H9 (cell line): Measurements from ENCODE around the gene ANKRD12. TPM values are rescaled to one million over a fixed set of nuclear protein-coding genes. Genes with fewer than 3 reads are reported as not detected.

Experiments
- DNase-seq: peaks from one replicate; pipeline ENCODE4 v3.0.0-alpha.2; 2017
- H2AFZ ChIP-seq: one replicate; pipeline ENCODE4 v1.6.1; 2013; ENCODE audit warnings: mild to moderate bottlenecking, low read length, control low read depth, moderate library complexity
- H2AK5ac ChIP-seq: 2 replicates; pipeline ENCODE4 v1.6.1; 2013; ENCODE audit warnings: low read length, control low read depth, mixed read lengths; ENCODE audit not compliant: insufficient read length
- H2BK120ac ChIP-seq: one replicate; pipeline ENCODE4 v1.6.1; 2013; ENCODE audit warnings: low read depth, mild to moderate bottlenecking, low read length, control low read depth, inconsistent platforms; ENCODE audit not compliant: poor library complexity, severe bottlenecking
- H2BK12ac ChIP-seq: 2 replicates; pipeline ENCODE4 v1.6.1; 2013; ENCODE audit warnings: low read length, control low read depth, mixed read lengths, low read depth; ENCODE audit not compliant: insufficient read length
- H2BK15ac ChIP-seq: 2 replicates; pipeline ENCODE4 v1.6.1; 2013; ENCODE audit warnings: low read depth, low read length, control low read depth
- H2BK20ac ChIP-seq: one replicate; pipeline ENCODE4 v1.6.1; 2013; ENCODE audit warnings: low read depth, mild to moderate bottlenecking, low read length, control low read depth, inconsistent platforms; ENCODE audit not compliant: poor library complexity, severe bottlenecking
- H2BK5ac ChIP-seq: 2 replicates; pipeline ENCODE4 v1.6.1; 2013; ENCODE audit warnings: low read length, control low read depth, mixed read lengths; ENCODE audit not compliant: insufficient read length
- H3K14ac ChIP-seq: 2 replicates; pipeline ENCODE4 v1.6.1; 2013; ENCODE audit warnings: low read length, control low read depth; ENCODE audit not compliant: insufficient read depth
- H3K18ac ChIP-seq: 2 replicates; pipeline ENCODE4 v1.6.1; 2013; ENCODE audit warnings: low read depth, mild to moderate bottlenecking, mixed read lengths, low read length, control low read depth; ENCODE audit not compliant: insufficient read length
- H3K23ac ChIP-seq: 2 replicates; pipeline ENCODE4 v1.6.1; 2013; ENCODE audit warnings: low read length, control low read depth, mixed read lengths, low read depth; ENCODE audit not compliant: insufficient read length
- H3K23me2 ChIP-seq: 2 replicates; pipeline ENCODE4 v1.6.1; 2013; ENCODE audit warnings: low read depth, mild to moderate bottlenecking, mixed read lengths, low read length, control low read depth; ENCODE audit not compliant: insufficient read length, poor library complexity, severe bottlenecking
- H3K27ac ChIP-seq: 2 replicates; pipeline ENCODE4 v1.5.1; 2013; ENCODE audit warnings: low read length, control low read depth, mixed read lengths, low read depth; ENCODE audit not compliant: insufficient read length
- H3K27me3 ChIP-seq: 2 replicates; pipeline ENCODE4 v1.6.1; 2013; ENCODE audit warnings: low read length, control low read depth, inconsistent platforms; ENCODE audit not compliant: insufficient read depth
- H3K4ac ChIP-seq: 2 replicates; pipeline ENCODE4 v1.6.1; 2013; ENCODE audit warnings: low read depth, mild to moderate bottlenecking, control low read depth, inconsistent platforms, low read length, moderate library complexity
- H3K4me1 ChIP-seq: 2 replicates; pipeline ENCODE4 v1.6.1; 2013; ENCODE audit warnings: low read length, control low read depth, inconsistent platforms; ENCODE audit not compliant: insufficient read depth
- H3K4me2 ChIP-seq: 2 replicates; pipeline ENCODE4 v1.6.1; 2013; ENCODE audit warnings: low read length, control low read depth, mixed read lengths; ENCODE audit not compliant: insufficient read length, insufficient read depth
- H3K56ac ChIP-seq: 2 replicates; pipeline ENCODE4 v1.6.1; 2013; ENCODE audit warnings: low read depth, mild to moderate bottlenecking, mixed read lengths, low read length, control low read depth; ENCODE audit not compliant: insufficient read length
- H3K79me1 ChIP-seq: 2 replicates; pipeline ENCODE4 v1.6.1; 2013; ENCODE audit warnings: low read depth, mild to moderate bottlenecking, moderate library complexity, low read length, control low read depth, inconsistent platforms; ENCODE audit not compliant: insufficient read depth, poor library complexity, severe bottlenecking
- H3K79me2 ChIP-seq: 2 replicates; pipeline ENCODE4 v1.6.1; 2013; ENCODE audit warnings: low read length, control low read depth, inconsistent platforms; ENCODE audit not compliant: insufficient read depth
- H3K9ac ChIP-seq: 2 replicates; pipeline ENCODE4 v1.6.1; 2013; ENCODE audit warnings: low read length, control low read depth, mixed read lengths; ENCODE audit not compliant: insufficient read length; ENCODE audit errors: extremely low read depth
- H3K9me3 ChIP-seq: one replicate; pipeline ENCODE4 v1.6.1; 2013; ENCODE audit warnings: low read depth, low read length, inconsistent platforms; ENCODE audit not compliant: control insufficient read depth
- H3T11ph ChIP-seq: one replicate; pipeline ENCODE4 v1.6.1; 2013; ENCODE audit warnings: mild to moderate bottlenecking, low read length, control low read depth, inconsistent platforms
- H4K20me1 ChIP-seq: one replicate; pipeline ENCODE4 v1.6.1; 2013; ENCODE audit not compliant: control insufficient read depth, insufficient read length, insufficient read depth
- H4K5ac ChIP-seq: 2 replicates; pipeline ENCODE4 v1.6.1; 2013; ENCODE audit warnings: low read depth, mild to moderate bottlenecking, mixed read lengths, low read length, control low read depth; ENCODE audit not compliant: insufficient read length
- H4K8ac ChIP-seq: replicated peaks from 2 replicates; pipeline ENCODE4 v1.6.1; 2013; ENCODE audit warnings: low read length, control low read depth, mixed read lengths, low read depth; ENCODE audit not compliant: insufficient read length
- H4K91ac ChIP-seq: 2 replicates; pipeline ENCODE4 v1.6.1; 2013; ENCODE audit warnings: low read depth, mild to moderate bottlenecking, moderate library complexity, mixed read lengths, low read length, control low read depth; ENCODE audit not compliant: insufficient read length
- H3K27ac Mint-ChIP-seq, 3 experiments: 2 replicates in 2 of 3; 3 replicates in 1 of 3; pipeline ENCODE4 v1.8.0; 2020 to 2021; ENCODE audit warnings: mixed read lengths in 3 of 3, mild to moderate bottlenecking in 1 of 3, moderate library complexity in 1 of 3
- H3K27me3 Mint-ChIP-seq: 2 replicates; pipeline ENCODE4 v1.8.0; 2021; ENCODE audit warnings: low read depth, mild to moderate bottlenecking, moderate library complexity, mixed read lengths
- H3K36me3 Mint-ChIP-seq, 3 experiments: 2 replicates in 2 of 3; 3 replicates in 1 of 3; pipeline ENCODE4 v1.8.0; 2020 to 2021; ENCODE audit warnings: low read depth in 3 of 3, mixed read lengths in 3 of 3; ENCODE audit not compliant: insufficient read depth in 1 of 3
- H3K4me1 Mint-ChIP-seq, 2 experiments: 2 replicates each; pipeline ENCODE4 v1.8.0; 2020; ENCODE audit warnings: mixed read lengths in 2 of 2
- H3K4me3 Mint-ChIP-seq, 2 experiments: 2 replicates in 1 of 2; 3 replicates in 1 of 2; pipeline ENCODE4 v1.8.0; 2020 to 2021; ENCODE audit warnings: mild to moderate bottlenecking in 2 of 2, mixed read lengths in 2 of 2, moderate library complexity in 1 of 2
- H3K9me3 Mint-ChIP-seq, 2 experiments: 2 replicates in 1 of 2; 3 replicates in 1 of 2; pipeline ENCODE4 v1.8.0; 2020; ENCODE audit warnings: mild to moderate bottlenecking in 2 of 2, mixed read lengths in 2 of 2, moderate library complexity in 1 of 2
- CTCF ChIP-seq: fragments of 200-600 bp; sonication (generic); conservative IDR thresholded peaks from 3 replicates; pipeline ENCODE4 v1.8.0; 2021; ENCODE audit warnings: antibody characterized with exemption, mild to moderate bottlenecking
- whole genome bisulfite sequencing: extraction: QIAGEN DNeasy Blood & Tissue Kit; methylation state at CpG from one replicate; pipeline ENCODE4 v1.1.7; 2013; ENCODE audit warnings: missing lambda C conversion rate, low lambda C conversion rate, mixed read lengths; ENCODE audit not compliant: insufficient read length; ENCODE audit errors: extremely low coverage; 5-methylcytosine and 5-hydroxymethylcytosine counted together
- total RNA-seq: library from RNA; stranded (reverse); gene quantifications from 2 replicates; pipeline ENCODE4 v1.2.1, GENCODE V29; 2021

The ANKRD12 gene
- total RNA-seq, 1 experiment from 2014 or later = 38.9 TPM

- peaks cover 6% of the 10 kb centered on the region; the same call in 1 of the 2 replicates for H3K4me1 ChIP-seq
- no peak overlapping the region for H3K4me2 ChIP-seq
- Mint-ChIP-seq H3K36me3 (peaks cover 3 to 16% (median 8%) of the 10 kb centered on the region in 3 experiments; a peak in 4 of 7 replicates), H3K4me1 (peaks cover 22 to 29% of the 10 kb centered on the region in 2 experiments), H3K9me3 (no peaks in the 10 kb centered on the region), H3K27ac (no peak overlapping the region), H3K4me3 (no peak overlapping the region), H3K27me3 (no peaks in the 10 kb centered on the region)
- H3K56ac ChIP-seq = no peak overlapping the region
- no peaks in the 10 kb centered on the region for H3K9me3 ChIP-seq
- H3T11ph ChIP-seq = no peak overlapping the region
- no peaks in the 10 kb centered on the region for H4K20me1 ChIP-seq
- no peak overlapping the region for H2BK120ac ChIP-seq
- H3K23me2 ChIP-seq = no peaks in the 10 kb centered on the region
- H2BK15ac ChIP-seq = no peak overlapping the region
- H2BK12ac ChIP-seq = no peak overlapping the region
- no peak overlapping the region for H2BK20ac ChIP-seq
- WGBS = no CpG with 5 or more reads among the region's 3 CpGs
- no peak for DNase-seq
- no peak overlapping the region for H4K91ac ChIP-seq
- H3K27me3 ChIP-seq = no peaks in the 10 kb centered on the region
- H2AFZ ChIP-seq = no peak overlapping the region
- no peaks in the 10 kb centered on the region for H3K79me1 ChIP-seq
- H2BK5ac ChIP-seq = no peak overlapping the region
- H3K14ac ChIP-seq = no peak overlapping the region
- H2AK5ac ChIP-seq = no peak overlapping the region
- H3K4ac ChIP-seq = no peak overlapping the region
- no peak overlapping the region for H3K23ac ChIP-seq
- no peak for TF ChIP-seq CTCF
- no peak overlapping the region for H4K8ac ChIP-seq
- no peak overlapping the region for H3K27ac ChIP-seq
- no peak overlapping the region for H4K5ac ChIP-seq
- no peak overlapping the region for H3K18ac ChIP-seq
- H3K9ac ChIP-seq = no peak overlapping the region
- no peaks in the 10 kb centered on the region for H3K79me2 ChIP-seq
These were observed 107.8 kb downstream of the ANKRD12 start for GRCh38 chr18:9244376-9244775.
